Endothelial cell of umbilical vein (primary cell): Measurements from ENCODE around the gene GADD45GIP1. TPM values are rescaled to one million over a fixed set of nuclear protein-coding genes. Genes with fewer than 3 reads are reported as not detected.

Experiments used
- BruUV-seq: library from RNA; stranded (reverse); fragments of 400-500 nt; replicated peaks from 2 replicates; lab custom pipeline; 2021; lab: Mats Ljungman, UMichigan
- CTCF ChIA-PET: fragments of 300-600, 350-600 bp; sonication (Branson Sonifier 250); formaldehyde crosslinking; loops from one replicate; lab custom pipeline; 2021; ENCODE audit warnings: antibody characterized with exemption, inconsistent platforms; lab: Charles Lee
- POLR2A ChIA-PET: fragments of 300-600, 350-600 bp; sonication (Branson Sonifier 250); formaldehyde crosslinking; loops from one replicate; lab custom pipeline; 2021; ENCODE audit warnings: antibody characterized with exemption, inconsistent platforms; lab: Charles Lee
- DNase-seq: peaks from one replicate; pipeline ENCODE4 v3.0.0-alpha.2; 2011; ENCODE audit warnings: low read depth, low spot score
- FAIRE-seq: peaks from 2 replicates; lab custom pipeline; 2011; peaks lifted over from hg19 to GRCh38; lab: Jason Lieb, UNC
- H2AFZ ChIP-seq: 2 replicates; pipeline ENCODE4 v1.6.0; 2012; ENCODE audit warnings: low read depth, low read length, control low read depth, inconsistent platforms
- H3K27ac ChIP-seq: 2 replicates; pipeline ENCODE4 v1.5.1; 2011; ENCODE audit warnings: low read depth, mild to moderate bottlenecking, control low read depth, low read length, moderate library complexity; ENCODE audit not compliant: insufficient read depth
- H3K27me3 ChIP-seq, 2 experiments: 2 replicates each; pipeline versions ENCODE4 v1.6.0 to v1.6.1; 2011; ENCODE audit warnings: low read length in 2 of 2, mixed read lengths in 1 of 2; ENCODE audit not compliant: control insufficient read depth in 2 of 2, insufficient read depth in 2 of 2
- H3K36me3 ChIP-seq, 2 experiments: 2 replicates in 1 of 2; 3 replicates in 1 of 2; pipeline ENCODE4 v1.5.1; 2011; ENCODE audit warnings: low read length in 2 of 2, mild to moderate bottlenecking in 1 of 2, moderate library complexity in 1 of 2; ENCODE audit not compliant: control insufficient read depth in 2 of 2, insufficient read depth in 2 of 2; ENCODE audit errors: extremely low read depth in 1 of 2
- H3K4me1 ChIP-seq: 3 replicates; pipeline ENCODE4 v1.5.1; 2011; ENCODE audit warnings: mild to moderate bottlenecking, low read length; ENCODE audit not compliant: control insufficient read depth, insufficient read depth; ENCODE audit errors: extremely low read depth
- H3K4me2 ChIP-seq: 2 replicates; pipeline ENCODE4 v1.6.1; 2011; ENCODE audit warnings: low read length, control low read depth, mixed read lengths; ENCODE audit not compliant: insufficient read depth
- H3K4me3 ChIP-seq, 3 experiments: fragments of 200-600 bp in 1 of 3; sonication (generic), shearing (Covaris generic) in 1 of 3; replicated peaks in 1 of 3; 2 replicates each; pipeline ENCODE4 v1.5.1; 2011 to 2016; ENCODE audit warnings: control low read depth in 3 of 3, low read length in 3 of 3, mild to moderate bottlenecking in 2 of 3, inconsistent platforms in 1 of 3, low read depth in 1 of 3, moderate library complexity in 1 of 3; ENCODE audit not compliant: insufficient read depth in 1 of 3
- H3K79me2 ChIP-seq: 2 replicates; pipeline ENCODE4 v1.6.0; 2012; ENCODE audit warnings: low read length, inconsistent platforms; ENCODE audit not compliant: control insufficient read depth, insufficient read depth
- H3K9ac ChIP-seq: replicated peaks from 2 replicates; pipeline ENCODE3; 2011; ENCODE audit warnings: low read length, control low read depth; ENCODE audit not compliant: insufficient read depth; ENCODE audit errors: extremely low read depth
- H3K9me1 ChIP-seq: replicated peaks from 3 replicates; pipeline ENCODE4 v1.6.0; 2011; ENCODE audit warnings: mild to moderate bottlenecking, low read length; ENCODE audit not compliant: control insufficient read depth, insufficient read depth; ENCODE audit errors: extremely low read depth
- H3K9me3 ChIP-seq: replicated peaks from 2 replicates; pipeline ENCODE4 v1.5.1; 2012; ENCODE audit warnings: low read length, inconsistent platforms; ENCODE audit not compliant: control insufficient read depth, insufficient read depth
- H4K20me1 ChIP-seq: replicated peaks from 2 replicates; pipeline ENCODE3; 2011; ENCODE audit warnings: mild to moderate bottlenecking, low read length; ENCODE audit not compliant: control insufficient read depth, insufficient read depth; ENCODE audit errors: extremely low read depth
- CTCF ChIP-seq, 2 donors: IDR thresholded peaks; 1 replicate in 1 of 2; 2 replicates in 1 of 2; pipeline ENCODE4 v1.5.1; 2011; ENCODE audit warnings: low read length in 2 of 2, mild to moderate bottlenecking in 2 of 2, moderate library complexity in 2 of 2, control low read depth in 1 of 2, inconsistent platforms in 1 of 2, low read depth in 1 of 2; ENCODE audit not compliant: insufficient read depth in 1 of 2; ENCODE audit errors: extremely low read depth in 1 of 2
- EZH2 ChIP-seq: IDR thresholded peaks from 2 replicates; pipeline ENCODE4 v1.6.1; 2012; ENCODE audit warnings: borderline replicate concordance, low read depth, mild to moderate bottlenecking, moderate library complexity, low read length, inconsistent platforms; ENCODE audit not compliant: severe bottlenecking
- FOS ChIP-seq: IDR thresholded peaks from 2 replicates; pipeline ENCODE4 v1.6.1; 2011; ENCODE audit warnings: mild to moderate bottlenecking, low read length, moderate library complexity, borderline replicate concordance; ENCODE audit not compliant: insufficient read depth
- GATA2 ChIP-seq: IDR thresholded peaks from 2 replicates; pipeline ENCODE4 v1.7.0; 2011; ENCODE audit warnings: low read depth, mild to moderate bottlenecking, moderate library complexity, mixed read lengths, low read length; ENCODE audit not compliant: insufficient read length, insufficient read depth
- JUN ChIP-seq: IDR thresholded peaks from 2 replicates; pipeline ENCODE4 v1.6.1; 2011; ENCODE audit warnings: borderline replicate concordance, low read depth; ENCODE audit not compliant: insufficient read length, insufficient read depth
- MAX ChIP-seq: IDR thresholded peaks from 2 replicates; pipeline ENCODE4 v1.6.1; 2011; ENCODE audit not compliant: insufficient read depth, insufficient read length
- MYC ChIP-seq: IDR thresholded peaks from one replicate; pipeline ENCODE4 v1.6.1; 2011; ENCODE audit warnings: mild to moderate bottlenecking, low read depth, low read length
- POLR2A ChIP-seq: IDR thresholded peaks from 2 replicates; pipeline ENCODE4 v1.6.1; 2012; ENCODE audit warnings: low read depth, mild to moderate bottlenecking, control low read depth, low read length
- POLR2AphosphoS5 ChIP-seq: IDR thresholded peaks from 2 replicates; pipeline ENCODE4 v1.6.1; 2012; ENCODE audit warnings: low read depth, mild to moderate bottlenecking, control low read depth, low read length, moderate library complexity; ENCODE audit not compliant: insufficient read depth
- dilution Hi-C: fragments of 300-500 bp; cut with MboI; formaldehyde crosslinking; loops from one replicate; pipeline ENCODE4 v1.15.0; 2019; ENCODE audit warnings: low sequenced_read_pairs; ENCODE audit not compliant: extremely low pct_ligation_motif_present
- intact Hi-C: fragments of 100-400 bp; cut with micrococcal nuclease; formaldehyde crosslinking; loops from one replicate; pipeline ENCODE4 v1.10.0; 2022
- polyA plus RNA-seq, 4 experiments: library from polyadenylated mRNA; depleted of rRNA in 3 of 4; stranded (reverse) in 3 of 4; unstranded in 1 of 4; fragments of >200 nt; gene quantifications; 2 replicates each; pipeline versions ENCODE4 v1.2.1 to v1.2.3, GENCODE V29; 2011 to 2012; ENCODE audit warnings: missing spikeins in 1 of 4
- total RNA-seq: library from RNA; stranded (reverse); gene quantifications from 2 replicates; pipeline ENCODE4 v1.2.3, GENCODE V29; 2021

The GADD45GIP1 gene
- total and polyA plus RNA-seq, 2 donors (not counting 3 experiments of a cell fraction or from before 2014, with no cell fraction given): 32.8 to 38.3 TPM

- ChIA-PET CTCF (interaction anchor here (0.5 to 5.2 kb wide), 55 partner anchors 10 to 1012 kb away, joined by 3 to 115 read pairs (median 5); partner anchors contain the start of genes CALR, DNASE2, FARSA and GADD45GIP1), POLR2A (interaction anchor here (0.6 to 1.2 kb wide), 4 partner anchors 22 to 128 kb away, joined by 3 to 4 read pairs (median 3); no protein-coding TSS in a partner anchor)
- DNase-seq (peak; percentile 74), FAIRE-seq (peak; percentile 88)
- H3K9ac ChIP-seq: peak overlapping the region; percentile 44
- peak overlapping the region; percentile 60 for H3K4me2 ChIP-seq
- H3K27me3 ChIP-seq: no peaks in the 10 kb centered on the region
- no peaks in the 10 kb centered on the region for H4K20me1 ChIP-seq
- no peaks in the 10 kb centered on the region for H3K9me3 ChIP-seq
- peak overlapping the region; percentile 98 for H2AFZ ChIP-seq
- no peaks in the 10 kb centered on the region for H3K9me1 ChIP-seq
- H3K4me3 ChIP-seq: peak overlapping the region; percentile 1 to 48 (median 45)
- H3K36me3 ChIP-seq: no peaks in the 10 kb centered on the region
- dilution Hi-C loops: no loop called here
- no TSS peak for BruUV-seq
- TF ChIP-seq MYC: no peak
- TF ChIP-seq JUN: no peak
- TF ChIP-seq EZH2: no peak
- TF ChIP-seq POLR2AphosphoS5: peak; percentile 47
- TF ChIP-seq CTCF (IDR thresholded peaks at IDR 0.05; ENCODE audit: extremely low read depth in 1 of 2, insufficient read depth in 1 of 2, low read depth in 1 of 2, low read length in 2 of 2): peak; percentile 77 to 99
- TF ChIP-seq MAX: no peak
- TF ChIP-seq GATA2: no peak
- TF ChIP-seq FOS: no peak
- TF ChIP-seq POLR2A: no peak
- intact Hi-C loops: loop anchor here (1.0 kb wide), 5 partner anchors 8 to 129 kb away; partner anchors contain the start of genes CALR and GADD45GIP1
- H3K4me1 ChIP-seq: peaks cover 2% of the 10 kb centered on the region
- H3K27ac ChIP-seq: peak overlapping the region; percentile 4
- H3K79me2 ChIP-seq: no peaks in the 10 kb centered on the region
Observed at GRCh38 chr19:12965017-12965811, 8.2 kb upstream of the GADD45GIP1 start.
